ENCODE data around the gene NPW.

DNA sequence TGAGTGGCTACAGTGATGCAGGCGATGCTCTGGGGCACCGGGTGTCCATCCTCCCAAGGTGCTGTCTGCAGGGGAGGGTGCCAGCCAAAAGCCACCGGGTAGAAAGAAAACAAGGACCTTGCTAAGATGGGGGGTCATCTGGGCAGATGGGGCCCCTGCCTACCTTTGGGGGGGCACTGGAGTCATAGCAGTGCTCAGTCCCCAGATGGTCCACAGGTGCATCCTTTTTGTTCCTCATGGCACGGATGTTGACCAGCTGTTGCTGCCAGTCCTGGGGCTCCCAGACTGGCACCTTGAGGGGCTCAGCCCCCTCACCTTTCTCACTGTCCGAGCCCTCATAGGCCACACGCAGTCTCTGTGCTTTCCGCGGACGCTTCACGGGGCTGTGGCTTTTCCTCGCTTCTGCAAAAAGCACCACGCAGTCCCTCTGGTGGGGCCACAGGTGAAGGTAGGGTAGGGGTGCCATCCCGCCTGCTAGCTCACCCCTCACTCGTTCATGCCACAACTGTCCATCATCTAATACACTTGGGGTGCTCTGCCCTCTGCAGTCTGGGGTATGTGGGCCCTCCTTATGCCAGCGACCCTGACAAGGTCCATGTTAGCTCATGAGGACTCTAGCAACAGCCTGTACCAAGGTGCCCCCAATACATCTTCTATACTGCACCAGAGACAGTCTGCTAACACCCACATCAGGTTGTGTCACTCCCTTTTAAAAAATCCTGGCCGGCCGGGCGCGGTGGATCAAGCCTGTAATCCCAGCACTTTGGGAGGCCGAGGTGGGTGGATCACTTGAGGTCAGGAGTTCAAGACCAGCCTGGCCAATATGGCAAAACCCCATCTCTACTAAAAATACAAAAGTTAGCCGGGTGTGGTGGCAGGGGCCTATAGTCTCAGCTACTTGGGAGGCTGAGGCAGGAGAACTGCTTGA lies 26.6 kb downstream of the NPW start:
- no peak for TF ChIP-seq ISL1 (CRISPR knock-in tag; IDR thresholded peaks at IDR 0.05)
- TF ChIP-seq ARNTL (CRISPR knock-in tag; IDR thresholded peaks at IDR 0.05; ENCODE audit: borderline replicate concordance, low read depth), result no peak
- no peak for TF ChIP-seq POU6F1 (CRISPR knock-in tag; IDR thresholded peaks at IDR 0.05; ENCODE audit: borderline replicate concordance, low read depth)
- no peak for TF ChIP-seq ZFP30 (CRISPR knock-in tag; IDR thresholded peaks at IDR 0.05)
- TF ChIP-seq TSHZ2 (CRISPR knock-in tag; IDR thresholded peaks at IDR 0.05), result no peak
- no peak for TF ChIP-seq ZNF565 (CRISPR knock-in tag; conservative IDR thresholded peaks at IDR 0.05; ENCODE audit: low read depth)
- no peak for TF ChIP-seq RARB (CRISPR knock-in tag; IDR thresholded peaks at IDR 0.05)
- TF ChIP-seq ZFP3 (CRISPR knock-in tag; IDR thresholded peaks at IDR 0.05), result no peak
- TF ChIP-seq PPARA (CRISPR knock-in tag; IDR thresholded peaks at IDR 0.05; ENCODE audit: borderline replicate concordance), result no peak
- TF ChIP-seq BACH2 (CRISPR knock-in tag; IDR thresholded peaks at IDR 0.05; ENCODE audit: borderline replicate concordance), result no peak
- no peak for TF ChIP-seq TCF4 (CRISPR knock-in tag; IDR thresholded peaks at IDR 0.05; ENCODE audit: borderline replicate concordance)
